Uterus (tissue), 4 donors: ENCODE measurements around the gene WFDC8. TPM values are rescaled to one million over a fixed set of nuclear protein-coding genes. Genes with fewer than 3 reads are reported as not detected.

ENCODE experiments used
- DNase-seq, 2 donors: peaks; one replicate each; pipeline ENCODE4 v3.0.0-alpha.2; 2019 to 2020
- H3K27ac ChIP-seq, 2 donors: fragments of 200-600 bp; sonication (generic); 1 replicate in 1 of 2; 2 replicates in 1 of 2; pipeline ENCODE4 v1.5.1; 2016 to 2018
- H3K27me3 ChIP-seq, 2 donors: fragments of 200-600 bp; sonication (generic); one replicate each; pipeline ENCODE4 v1.5.1; 2018 to 2019; ENCODE audit warnings: control low read depth in 1 of 2
- H3K36me3 ChIP-seq, 2 donors: fragments of 200-600 bp; sonication (generic); one replicate each; pipeline ENCODE4 v1.5.1; 2019; ENCODE audit warnings: control low read depth in 1 of 2
- H3K4me1 ChIP-seq, 2 donors: fragments of 200-600 bp; sonication (generic); one replicate each; pipeline ENCODE4 v1.5.1; 2018 to 2019; ENCODE audit warnings: control low read depth in 1 of 2
- H3K4me3 ChIP-seq, 2 donors: fragments of 200-600 bp; sonication (generic); 1 replicate in 1 of 2; 2 replicates in 1 of 2; pipeline ENCODE4 v1.5.1; 2018 to 2019; ENCODE audit warnings: mild to moderate bottlenecking in 1 of 2
- H3K9me3 ChIP-seq, 2 donors: fragments of 200-600 bp; sonication (generic); one replicate each; pipeline ENCODE4 v1.5.1; 2019; ENCODE audit warnings: control low read depth in 1 of 2
- CTCF ChIP-seq, 4 experiments: fragments of 200-600 bp in 2 of 4; fragments of 450-650 bp in 2 of 4; sonication (generic) in 2 of 4; IDR thresholded peaks; one replicate each; pipeline ENCODE4 v1.5.1; 2016 to 2019; ENCODE audit warnings: antibody characterized with exemption in 4 of 4, mild to moderate bottlenecking in 2 of 4, moderate library complexity in 1 of 4
- POLR2A ChIP-seq, 2 donors: fragments of 450-650 bp; IDR thresholded peaks; one replicate each; pipeline ENCODE4 v1.6.1; 2016; ENCODE audit warnings: antibody characterized with exemption in 2 of 2, mild to moderate bottlenecking in 1 of 2, moderate library complexity in 1 of 2
- intact Hi-C: fragments of 100-400 bp; cut with DNase I; formaldehyde crosslinking; loops from one replicate; pipeline ENCODE4 v1.15.1; 2023; ENCODE audit warnings: low total_unique reads
- total RNA-seq, 4 donors: library from RNA; depleted of rRNA in 3 of 4; stranded (reverse); fragments of >200 nt in 3 of 4; gene quantifications; one replicate each; pipeline versions ENCODE4 v1.1.0 to v1.2.4, GENCODE V29; 2014 to 2023
- donor health status: DM: yes; HTN: yes; CAD: no.

WFDC8 gene
- total RNA-seq, 4 donors from 2014 or later, result not detected

GRCh38 chr20:45515147-45515913 lies 63.8 kb downstream of the WFDC8 start, which contains the start of gene SPINT3:
SPINT3 (minus strand) TSS chr20:45515622; CDS start chr20:45515608, 14 bp downstream.
- no peak for DNase-seq
- Histone ChIP-seq H3K27ac (no peak within 1 kb of the TSS), H3K9me3 (no peaks in the 10 kb centered on the region), H3K27me3 (no peaks in the 10 kb centered on the region), H3K36me3 (no peaks in the 10 kb centered on the region), H3K4me3 (no peak within 1 kb of the TSS), H3K4me1 (no peaks in the 10 kb centered on the region)
- intact Hi-C loops, result no loop called here
- TF ChIP-seq CTCF (IDR thresholded peaks at IDR 0.05) (no peak), POLR2A (IDR thresholded peaks at IDR 0.05) (no peak)

DNA sequence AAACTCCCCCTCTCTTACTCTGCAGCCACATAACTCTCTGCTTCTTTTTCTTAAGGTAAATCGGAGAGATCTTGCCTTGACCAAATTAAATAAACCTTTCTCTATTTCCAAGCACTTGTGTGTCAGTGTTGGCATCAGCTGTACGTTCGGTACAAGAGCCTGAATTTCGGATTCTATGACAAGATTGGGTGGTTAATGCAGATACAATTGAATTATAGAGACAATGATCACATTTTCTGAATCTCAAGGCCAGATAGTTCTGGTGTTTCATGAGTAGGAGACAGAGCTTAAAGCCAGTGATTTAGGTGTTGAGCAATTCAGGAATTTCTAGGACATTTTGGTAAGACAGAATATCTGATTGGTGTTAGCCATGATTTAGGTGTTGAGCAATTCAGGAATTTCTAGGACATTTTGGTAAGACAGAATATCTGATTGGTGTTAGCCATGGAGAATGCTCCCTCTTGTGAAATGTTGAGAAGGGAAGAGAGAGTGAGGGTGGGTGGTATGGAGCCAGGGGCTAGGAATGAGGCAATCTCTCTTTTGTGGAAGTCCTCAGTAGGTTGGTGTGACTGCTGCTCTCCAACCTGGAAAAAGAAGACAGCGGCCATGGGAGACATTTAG lies 68.7 kb downstream of the WFDC8 start:
- Histone ChIP-seq H3K27ac (no peak overlapping the region), H3K9me3 (no peaks in the 10 kb centered on the region), H3K36me3 (no peaks in the 10 kb centered on the region), H3K27me3 (no peaks in the 10 kb centered on the region), H3K4me1 (no peaks in the 10 kb centered on the region), H3K4me3 (no peak overlapping the region)
- no peak for TF ChIP-seq POLR2A (IDR thresholded peaks at IDR 0.05)
- TF ChIP-seq CTCF (IDR thresholded peaks at IDR 0.05), result no peak
- DNase-seq, result no peak
- intact Hi-C loops, result no loop called here

GRCh38 chr20:45509091-45509490 lies 70.0 kb downstream of the WFDC8 start:
- no peak overlapping the region for H3K4me3 ChIP-seq
- H3K36me3 ChIP-seq, result no peaks in the 10 kb centered on the region
- no peaks in the 10 kb centered on the region for H3K4me1 ChIP-seq
- H3K27me3 ChIP-seq, result no peaks in the 10 kb centered on the region
- TF ChIP-seq POLR2A (IDR thresholded peaks at IDR 0.05) (no peak), CTCF (IDR thresholded peaks at IDR 0.05) (no peak)
- no peaks in the 10 kb centered on the region for H3K9me3 ChIP-seq
- no peak for DNase-seq
- intact Hi-C loops, result no loop called here
- H3K27ac ChIP-seq, result no peak overlapping the region

DNA sequence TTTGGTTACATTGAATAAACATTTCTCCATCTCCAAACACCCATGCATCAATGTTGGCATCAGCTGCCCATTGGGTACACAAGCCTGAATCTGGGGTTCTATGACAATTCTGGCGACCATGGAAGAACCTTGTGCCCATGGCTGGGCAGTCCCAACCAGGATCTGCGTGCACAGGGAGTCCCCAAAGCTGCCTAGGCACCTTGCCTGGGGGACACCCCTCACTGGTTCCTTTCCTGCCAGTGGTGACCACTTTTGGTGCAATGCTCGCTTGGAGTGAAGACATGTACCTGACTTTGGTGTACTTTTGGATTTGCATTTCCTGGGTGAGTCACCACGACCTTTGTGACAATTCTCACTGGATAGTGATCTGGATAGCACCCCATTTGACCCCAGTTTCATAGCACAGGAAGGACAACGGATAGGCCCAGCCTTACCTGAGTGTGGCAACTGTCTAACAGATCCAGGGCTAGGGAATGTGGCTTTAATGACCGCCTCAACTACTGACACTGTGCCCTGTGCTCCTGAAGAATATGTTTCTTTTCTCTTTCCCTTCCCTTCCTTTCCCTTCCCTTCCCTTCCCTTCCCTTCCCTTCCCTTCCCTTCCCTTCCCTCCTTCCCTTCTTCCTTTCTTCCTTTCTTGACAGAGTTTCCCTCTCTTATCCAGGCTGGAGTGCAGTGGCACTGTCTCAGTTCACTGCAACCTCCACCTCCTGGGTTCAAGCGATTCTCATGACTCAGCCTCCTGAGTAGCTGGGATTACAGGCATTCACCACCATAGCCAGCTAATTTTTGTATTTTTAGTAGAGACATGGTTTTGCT lies 70.8 kb downstream of the WFDC8 start:
- no peak for TF ChIP-seq CTCF (IDR thresholded peaks at IDR 0.05)
- no peak for TF ChIP-seq POLR2A (IDR thresholded peaks at IDR 0.05)
- Histone ChIP-seq H3K27me3 (no peaks in the 10 kb centered on the region), H3K36me3 (no peaks in the 10 kb centered on the region), H3K9me3 (no peaks in the 10 kb centered on the region), H3K4me1 (no peaks in the 10 kb centered on the region), H3K27ac (no peak overlapping the region), H3K4me3 (no peak overlapping the region)
- DNase-seq, result no peak
- intact Hi-C loops, result no loop called here
